Transverse colon (tissue), 4 donors: ENCODE data around the gene ENO2. TPM values are rescaled to one million over a fixed set of nuclear protein-coding genes. Genes with fewer than 3 reads are reported as not detected.
A peak's percentile ranks its signal among the peaks of the same experiment; 100 is the strongest.

ENCODE experiments used
- DNase-seq: peaks from one replicate; pipeline ENCODE4 v3.0.0-alpha.2; 2019
- H3K27ac ChIP-seq, 4 donors: fragments of 200-600 bp; sonication (generic); 2 replicates each; pipeline ENCODE4 v1.5.1; 2016 to 2018; ENCODE audit warnings: inconsistent platforms in 4 of 4
- H3K27me3 ChIP-seq: fragments of 200-600 bp; sonication (generic); 2 replicates; pipeline ENCODE4 v1.5.1; 2017; ENCODE audit warnings: inconsistent platforms
- H3K36me3 ChIP-seq, 4 donors: fragments of 200-600 bp; sonication (generic); 2 replicates each; pipeline ENCODE4 v1.5.1; 2017 to 2019; ENCODE audit warnings: inconsistent platforms in 4 of 4
- H3K4me1 ChIP-seq, 4 donors: fragments of 200-600 bp; sonication (generic); 2 replicates each; pipeline ENCODE4 v1.5.1; 2017 to 2020; ENCODE audit warnings: inconsistent platforms in 4 of 4
- H3K4me3 ChIP-seq, 4 donors: fragments of 200-600 bp; sonication (generic); 1 replicate in 1 of 4; 2 replicates in 3 of 4; pipeline versions ENCODE4 v1.5.1 to v1.6.1; 2017 to 2019; ENCODE audit warnings: inconsistent platforms in 4 of 4
- H3K9me3 ChIP-seq, 2 donors: fragments of 200-600 bp; sonication (generic); 2 replicates each; pipeline ENCODE4 v1.5.1; 2017 to 2019; ENCODE audit warnings: inconsistent platforms in 2 of 2
- CTCF ChIP-seq, 5 experiments: fragments of 200-600 bp in 3 of 5; fragments of 450-650 bp in 2 of 5; sonication (generic) in 3 of 5; IDR thresholded peaks; 1 replicate in 2 of 5; 2 replicates in 3 of 5; pipeline ENCODE4 v1.5.1; 2016 to 2017; ENCODE audit warnings: antibody characterized with exemption in 5 of 5, inconsistent platforms in 3 of 5, mild to moderate bottlenecking in 2 of 5, moderate library complexity in 1 of 5
- EP300 ChIP-seq: sonication (generic); formaldehyde crosslinking; IDR thresholded peaks from one replicate; pipeline ENCODE4 v1.6.1; 2017; ENCODE audit warnings: antibody characterized with exemption, low read depth
- POLR2A ChIP-seq: fragments of 450-650 bp; IDR thresholded peaks from one replicate; pipeline ENCODE4 v1.6.1; 2016; ENCODE audit warnings: antibody characterized with exemption, mild to moderate bottlenecking, moderate library complexity
- POLR2AphosphoS5 ChIP-seq, 3 donors: sonication (generic); formaldehyde crosslinking; IDR thresholded peaks; one replicate each; pipeline ENCODE4 v1.6.1; 2016; ENCODE audit warnings: antibody characterized with exemption in 3 of 3
- WGBS, 2 donors: methylation state at CpG; one replicate each; pipeline ENCODE4 v1.1.5; 2018; ENCODE audit warnings: low coverage in 1 of 2; 5-methylcytosine and 5-hydroxymethylcytosine counted together
- in situ Hi-C, 4 donors: fragments of 200-750 bp; cut with MboI; loops; one replicate each; pipeline versions ENCODE4 v1.15.0 to v1.15.1; 2017; ENCODE audit warnings: low sequenced_read_pairs in 3 of 4, low pct_ligation_motif_present in 1 of 4, low pct_unique_long_range_greater_than_20kb in 1 of 4
- intact Hi-C: fragments of 100-400 bp; cut with DNase I; formaldehyde crosslinking; loops from one replicate; pipeline ENCODE4 v1.15.1; 2023; ENCODE audit warnings: low total_unique reads
- total RNA-seq, 4 donors: library from RNA; depleted of rRNA; stranded (reverse); fragments of >200 nt; gene quantifications; one replicate each; pipeline ENCODE4 v1.1.0, GENCODE V29; 2016

ENO2 gene
- total RNA-seq, 4 donors from 2014 or later, result 7.2 to 14.1 (median 9.6) TPM

- intact Hi-C loops (no loop called here), in situ Hi-C loops (loop anchor here in 2 of 4 donors (25.0 kb wide), 1 partner anchor 184 kb away; the partner anchor contains the start of gene C1RL (in 2 of the 2))
- Histone ChIP-seq H3K36me3 (no peaks in the 10 kb centered on the region), H3K27me3 (no peaks in the 10 kb centered on the region), H3K4me1 (peaks cover 35 to 79% (median 65%) of the 10 kb centered on the region in 4 donors), H3K4me3 (peak overlapping the region; percentile 94 to 97 (median 94)), H3K27ac (peak overlapping the region; percentile 96 to 99 (median 98)), H3K9me3 (no peaks in the 10 kb centered on the region)
- TF ChIP-seq POLR2A, result no peak
- no peak for TF ChIP-seq CTCF (IDR thresholded peaks at IDR 0.05)
- no peak for TF ChIP-seq EP300
- no peak for TF ChIP-seq POLR2AphosphoS5 (IDR thresholded peaks at IDR 0.05)
- DNase-seq, result no peak
- WGBS, 2 donors, result 2% methylated on average over 11 of the region's 79 CpGs; no CpG with 5 or more reads in 1 of the 2 donors
These were observed 13.8 kb downstream of the ENO2 start for GRCh38 chr12:6928022-6928702.

GRCh38 chr12:6928703-6929407, 14.5 kb downstream of the ENO2 start:
- peaks cover 35 to 84% (median 71%) of the 10 kb centered on the region in 4 donors for H3K4me1 ChIP-seq
- 11% methylated on average over 19 of the region's 19 CpGs; no CpG with 5 or more reads in 1 of the 2 donors for WGBS, 2 donors
- intact Hi-C loops (no loop called here), in situ Hi-C loops (loop anchor here in 2 of 4 donors (25.0 kb wide), 1 partner anchor 183 kb away; the partner anchor contains the start of gene C1RL (in 2 of the 2))
- TF ChIP-seq POLR2A (no peak), CTCF (IDR thresholded peaks at IDR 0.05) (no peak), POLR2AphosphoS5 (IDR thresholded peaks at IDR 0.05) (no peak), EP300 (no peak)
- no peaks in the 10 kb centered on the region for H3K27me3 ChIP-seq
- H3K9me3 ChIP-seq, result no peaks in the 10 kb centered on the region
- peak overlapping the region; percentile 96 to 99 (median 98) for H3K27ac ChIP-seq
- peak overlapping the region; percentile 94 to 97 (median 94) for H3K4me3 ChIP-seq
- no peaks in the 10 kb centered on the region for H3K36me3 ChIP-seq
- DNase-seq, result no peak

- no peak for DNase-seq
- Histone ChIP-seq H3K27me3 (no peaks in the 10 kb centered on the region), H3K4me3 (peak overlapping the region; percentile 94 to 97 (median 94)), H3K27ac (peak overlapping the region; percentile 96 to 99 (median 98)), H3K9me3 (no peaks in the 10 kb centered on the region), H3K4me1 (peaks cover 34 to 84% (median 70%) of the 10 kb centered on the region in 4 donors), H3K36me3 (no peaks in the 10 kb centered on the region)
- 51 to 52% methylated on average over 2 to 7 of the region's 7 CpGs for WGBS, 2 donors
- no peak for TF ChIP-seq POLR2AphosphoS5 (IDR thresholded peaks at IDR 0.05)
- no peak for TF ChIP-seq POLR2A
- TF ChIP-seq CTCF (IDR thresholded peaks at IDR 0.05), result no peak
- no peak for TF ChIP-seq EP300
- in situ Hi-C loops (loop anchor here in 2 of 4 donors (25.0 kb wide), 1 partner anchor 183 kb away; the partner anchor contains the start of gene C1RL (in 2 of the 2)), intact Hi-C loops (no loop called here)
These were observed 15.4 kb downstream of the ENO2 start for GRCh38 chr12:6929466-6930452.
